GM18951 (cell line): ENCODE measurements around the gene HEXD.

Source experiments
- POLR2A ChIP-seq: IDR thresholded peaks from 4 replicates; pipeline ENCODE4 v1.6.1; 2011; ENCODE audit warnings: mild to moderate bottlenecking; ENCODE audit not compliant: insufficient read length, insufficient read depth; ENCODE audit errors: extremely low read depth
- in situ Hi-C: fragments of 300-500 bp; cut with MboI; formaldehyde crosslinking; loops from one replicate; pipeline ENCODE4 v1.12.0; 2022; ENCODE audit warnings: low sequenced_read_pairs, mixed read lengths, inconsistent platforms; ENCODE audit not compliant: unreplicated experiment

Gene HEXD

DNA sequence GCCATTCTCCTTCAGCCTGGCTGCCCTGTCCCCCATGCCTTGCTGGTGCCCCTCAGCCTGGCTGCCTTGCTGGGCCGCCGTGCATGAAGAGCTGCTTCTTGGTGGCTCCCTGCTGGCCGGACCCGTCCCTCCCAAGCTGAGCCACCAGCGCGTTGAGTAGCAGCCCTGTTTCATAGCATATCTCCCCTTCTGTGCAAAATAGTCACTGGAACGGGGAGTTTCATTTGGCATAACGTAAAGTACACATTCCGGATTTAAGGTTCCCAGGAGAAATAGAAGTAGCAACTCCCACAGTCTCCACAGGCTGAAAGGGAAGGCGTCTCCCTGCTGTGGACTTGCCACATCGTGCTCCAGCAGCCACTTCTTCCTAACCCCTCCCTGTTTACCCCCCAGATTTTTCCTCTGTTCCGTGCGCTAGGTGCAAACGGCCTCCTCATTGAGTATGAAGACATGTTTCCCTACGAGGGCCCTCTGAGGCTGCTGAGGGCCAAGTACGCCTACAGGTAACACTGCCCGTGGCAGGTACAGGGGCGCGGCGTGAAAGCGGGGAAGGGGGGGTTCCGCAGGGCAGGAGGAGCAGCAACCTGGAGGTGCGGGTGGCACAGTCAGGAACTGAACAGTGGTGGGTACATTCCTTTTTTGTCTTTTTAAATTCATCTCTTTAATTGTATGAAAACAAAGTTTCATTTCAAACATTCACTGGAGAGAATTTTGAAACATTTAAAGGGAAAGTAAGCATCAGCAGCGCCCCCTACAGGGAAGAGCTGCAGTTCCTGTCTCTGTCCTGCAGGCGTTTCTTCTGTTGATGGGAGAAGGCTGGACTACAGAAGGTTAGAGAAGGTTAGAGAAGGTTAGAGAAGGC, 6.1 kb downstream of the HEXD start:
- no peak for TF ChIP-seq POLR2A
- in situ Hi-C loops: no loop called here

DNA sequence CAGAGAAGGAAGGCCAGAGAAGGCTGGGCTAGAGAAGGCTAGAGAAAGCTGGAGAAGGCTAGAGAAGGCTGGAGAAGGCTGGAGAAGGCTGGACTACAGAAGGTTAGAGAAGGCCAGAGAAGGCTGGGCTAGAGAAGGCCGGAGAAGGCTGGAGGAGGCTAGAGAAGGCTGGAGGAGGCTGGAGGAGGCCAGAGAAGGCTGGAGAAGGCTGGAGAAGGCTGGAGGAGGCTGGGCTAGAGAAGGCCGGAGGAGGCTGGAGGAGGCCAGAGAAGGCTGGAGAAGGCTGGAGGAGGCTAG, 6.7 kb downstream of the HEXD start:
- in situ Hi-C loops: no loop called here
- no peak for TF ChIP-seq POLR2A

GRCh38 chr17:82428546-82428945, 10.4 kb downstream of the HEXD start:
- in situ Hi-C loops: no loop called here
- TF ChIP-seq POLR2A: no peak

GRCh38 chr17:82429824-82430223, 11.7 kb downstream of the HEXD start:
- no peak for TF ChIP-seq POLR2A
- in situ Hi-C loops: no loop called here

- in situ Hi-C loops: no loop called here
- TF ChIP-seq POLR2A: no peak
Measured at GRCh38 chr17:82432017-82432416, 13.9 kb downstream of the HEXD start.

DNA sequence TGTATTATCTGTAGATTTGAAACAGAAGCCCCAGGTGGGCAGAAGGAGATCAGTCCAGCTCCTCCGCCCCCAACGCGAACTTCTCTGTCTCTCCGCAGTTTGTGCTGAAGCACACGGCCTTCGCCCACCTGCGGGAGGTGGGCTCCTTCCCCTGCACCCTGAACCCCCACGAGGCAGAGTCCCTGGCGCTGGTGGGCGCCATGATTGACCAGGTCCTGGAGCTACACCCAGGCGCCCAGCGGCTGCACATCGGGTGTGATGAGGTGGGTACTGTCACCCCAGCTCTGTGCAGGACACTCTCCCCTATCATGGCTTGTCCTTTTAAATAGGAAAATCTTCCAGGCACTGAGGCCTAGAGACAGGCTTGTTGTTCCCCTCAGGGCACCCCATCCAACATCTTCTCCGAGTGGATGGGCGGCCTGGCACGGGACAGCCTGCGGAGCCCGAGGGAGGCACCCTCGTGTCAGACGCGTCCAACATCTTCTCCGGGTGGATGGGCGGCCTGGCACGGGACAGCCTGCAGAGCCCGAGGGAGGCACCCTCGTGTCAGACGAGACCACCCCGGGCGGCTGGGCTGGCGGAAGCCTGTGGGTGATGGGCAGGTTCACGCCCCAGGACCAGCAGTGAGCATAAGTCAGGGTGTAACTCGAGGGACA, 15.5 kb downstream of the HEXD start:
- in situ Hi-C loops: no loop called here
- TF ChIP-seq POLR2A: no peak

GRCh38 chr17:82434216-82434565, 16.0 kb downstream of the HEXD start:
- in situ Hi-C loops: no loop called here
- no peak for TF ChIP-seq POLR2A

DNA sequence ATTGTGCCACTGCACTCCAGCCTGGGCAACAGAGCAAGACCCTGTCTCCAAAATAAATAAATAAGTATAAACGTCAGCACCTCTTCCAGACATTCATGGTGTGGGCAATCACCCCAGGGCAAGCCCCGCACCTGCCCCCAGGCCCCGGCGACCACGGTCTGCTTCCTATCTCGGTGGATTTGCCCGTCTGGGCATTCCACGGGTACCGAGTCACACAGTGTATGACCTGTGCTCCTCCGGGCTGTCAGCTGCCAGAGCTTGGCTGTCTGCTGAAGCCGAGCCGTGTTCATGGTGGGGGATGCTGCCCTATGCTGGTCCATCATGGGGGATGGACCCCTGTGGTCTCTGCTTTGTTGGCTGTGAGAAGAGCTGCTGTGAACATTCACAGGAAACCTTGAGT, 17.0 kb downstream of the HEXD start:
- no peak for TF ChIP-seq POLR2A
- in situ Hi-C loops: no loop called here

DNA sequence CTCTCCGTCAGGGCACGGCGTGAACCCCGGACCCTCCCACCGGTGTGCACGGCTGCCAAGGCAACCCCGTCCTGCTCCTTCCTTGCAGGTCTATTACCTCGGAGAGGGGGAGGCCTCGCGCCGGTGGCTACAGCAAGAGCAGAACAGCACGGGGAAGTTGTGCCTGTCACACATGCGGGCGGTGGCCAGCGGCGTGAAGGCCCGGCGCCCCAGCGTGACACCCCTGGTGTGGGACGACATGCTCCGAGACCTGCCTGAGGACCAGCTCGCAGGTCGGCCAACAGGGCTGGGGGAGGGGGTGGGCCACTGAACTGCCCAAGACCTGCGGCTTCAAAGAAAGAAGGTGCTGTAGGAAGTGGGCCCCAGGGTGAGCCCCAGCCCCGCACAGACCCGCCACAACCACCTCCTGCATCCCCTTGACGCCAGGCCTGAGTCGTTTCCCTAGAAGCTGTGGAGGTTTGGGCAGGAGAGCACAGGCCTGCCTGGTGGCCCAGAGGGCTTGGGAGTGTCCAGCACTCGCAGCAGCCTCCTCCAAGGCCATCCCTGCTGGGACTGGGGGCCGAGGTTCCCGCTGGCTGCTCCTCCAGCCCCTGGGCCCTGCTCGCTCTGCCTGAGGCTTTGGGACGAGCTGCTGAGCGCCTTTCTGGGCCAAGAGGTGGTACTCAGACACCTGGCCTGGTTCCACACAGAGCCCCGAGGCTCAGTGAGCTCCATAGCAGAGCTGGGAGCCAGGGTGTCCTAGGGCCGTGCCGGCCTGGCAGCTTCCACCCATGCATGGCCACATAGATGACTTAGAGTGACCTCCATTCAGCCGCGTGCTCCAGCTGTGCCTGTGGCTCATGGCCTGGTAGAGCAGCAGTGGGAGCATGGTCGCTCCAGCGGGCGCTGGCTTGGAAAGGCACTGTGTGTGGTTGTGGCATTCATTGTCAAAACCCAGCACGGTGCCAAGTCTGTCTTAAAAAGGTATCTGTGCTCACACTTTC, 17.7 kb downstream of the HEXD start:
- TF ChIP-seq POLR2A: no peak
- in situ Hi-C loops: no loop called here

- TF ChIP-seq POLR2A: no peak
- in situ Hi-C loops: no loop called here
Measured at GRCh38 chr17:82436601-82437324, 18.6 kb downstream of the HEXD start.

- in situ Hi-C loops: no loop called here
Measured at GRCh38 chr17:82437325-82437668, 19.1 kb downstream of the HEXD start.

DNA sequence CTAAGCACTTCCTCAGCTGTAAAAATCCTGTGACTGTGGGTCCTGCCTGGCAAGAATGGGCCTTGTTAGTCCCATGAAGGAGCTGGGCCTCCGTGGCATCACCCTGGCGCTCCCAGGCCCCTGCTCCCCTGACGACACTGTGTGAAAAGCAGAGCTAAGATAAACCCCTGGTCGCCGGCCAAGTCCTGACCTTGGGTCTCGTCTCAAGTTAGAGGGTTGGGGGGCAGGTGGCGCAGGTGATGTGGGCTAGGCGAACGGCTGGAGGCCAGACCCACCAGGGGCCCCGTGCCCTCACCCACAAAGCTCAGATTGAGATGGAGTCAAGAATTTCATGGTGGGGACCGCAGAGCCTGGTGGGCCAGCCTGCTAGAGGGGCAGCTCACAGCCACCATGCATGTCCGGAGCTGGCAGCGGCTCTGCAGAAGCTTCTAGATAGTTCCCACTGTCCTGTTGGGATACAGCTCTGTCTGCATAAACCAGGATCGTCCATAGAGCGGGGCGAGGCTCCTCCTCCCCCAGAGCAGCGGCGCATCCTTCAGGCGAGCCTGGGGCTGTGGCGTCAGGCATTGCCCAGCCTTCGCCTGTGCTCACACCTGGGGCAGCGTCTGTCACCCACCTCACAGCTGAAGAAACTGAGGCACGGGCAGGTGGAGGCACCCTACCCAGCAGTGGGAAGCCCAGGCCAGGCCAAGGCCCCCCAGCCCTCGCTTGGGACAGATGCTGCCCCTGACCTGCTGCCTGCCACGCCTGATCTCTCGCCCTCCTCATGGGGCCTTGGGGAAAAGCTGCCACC, 20.4 kb downstream of the HEXD start:
- TF ChIP-seq POLR2A: no peak
- in situ Hi-C loops: no loop called here

More at GRCh38 chr17:82437325-82437668, 19.1 kb downstream of the HEXD start:
- no peak for TF ChIP-seq POLR2A

DNA sequence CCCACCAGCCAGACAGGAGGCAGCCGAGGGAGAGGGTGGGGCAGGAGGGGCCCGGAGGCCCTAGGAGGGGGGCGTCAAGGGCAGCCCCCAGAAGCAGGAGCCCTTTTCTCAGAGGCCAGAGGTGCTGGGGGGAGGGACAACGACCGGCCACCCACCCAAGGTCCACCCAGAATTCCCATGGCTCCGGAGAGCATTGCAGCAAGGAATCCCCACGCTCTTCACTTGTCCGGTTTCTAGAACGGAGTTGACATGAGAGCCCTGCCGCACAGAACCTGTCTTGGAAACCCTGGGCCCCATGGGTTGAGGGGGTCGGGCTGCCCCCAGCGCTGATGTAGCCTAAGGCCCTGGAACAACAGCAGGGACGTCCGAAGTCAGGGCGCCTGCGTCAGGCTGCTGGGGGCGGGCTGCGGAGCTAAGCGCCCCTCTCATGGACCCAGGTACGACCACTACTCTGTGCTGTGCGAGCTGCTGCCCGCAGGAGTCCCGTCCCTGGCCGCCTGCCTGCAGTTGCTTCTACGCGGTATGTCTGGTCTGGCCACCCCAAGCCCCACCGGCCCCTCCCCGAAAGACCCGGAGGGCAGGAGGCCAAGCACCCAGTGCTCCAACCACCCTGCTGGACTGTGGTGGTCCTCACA, 21.2 kb downstream of the HEXD start:
- in situ Hi-C loops: no loop called here

More for the DNA sequence above, 21.2 kb downstream of the HEXD start:
- TF ChIP-seq POLR2A: no peak
